Uterus (tissue), 2 donors: Measurements from ENCODE around the gene CHST15.

ENCODE experiments used
- POLR2A ChIP-seq, 2 donors: fragments of 450-650 bp; IDR thresholded peaks; one replicate each; pipeline ENCODE4 v1.6.1; 2016; ENCODE audit warnings: antibody characterized with exemption in 2 of 2, mild to moderate bottlenecking in 1 of 2, moderate library complexity in 1 of 2
- TF ChIP-seq, protein P1 (sequence below), 4 experiments: fragments of 200-600 bp in 2 of 4; fragments of 450-650 bp in 2 of 4; sonication (generic) in 2 of 4; IDR thresholded peaks; one replicate each; pipeline ENCODE4 v1.5.1; 2016 to 2019; ENCODE audit warnings: antibody characterized with exemption in 4 of 4, mild to moderate bottlenecking in 2 of 4, moderate library complexity in 1 of 4

DNA sequence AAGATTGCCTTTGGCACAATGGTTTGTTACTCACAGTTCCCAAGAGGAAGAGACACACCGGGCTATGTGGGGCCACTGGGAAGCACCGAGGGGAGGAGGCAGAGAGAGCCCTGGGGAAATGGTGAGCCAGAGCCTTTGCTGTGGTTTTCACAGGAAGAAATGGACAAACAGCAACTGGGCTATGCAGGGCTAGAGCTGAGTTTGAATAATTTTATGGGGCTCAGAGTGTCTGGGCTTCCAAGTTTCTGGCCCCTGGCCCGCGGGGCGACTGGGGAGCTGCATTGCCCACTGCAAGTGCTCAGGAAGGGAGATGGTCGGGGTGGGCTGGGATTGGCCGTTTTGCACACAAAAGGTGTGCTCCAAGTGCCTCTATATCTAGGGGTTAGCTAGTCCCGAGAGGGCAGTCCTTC lies 92.6 kb downstream of the CHST15 start:
- TF ChIP-seq, protein P1, sequence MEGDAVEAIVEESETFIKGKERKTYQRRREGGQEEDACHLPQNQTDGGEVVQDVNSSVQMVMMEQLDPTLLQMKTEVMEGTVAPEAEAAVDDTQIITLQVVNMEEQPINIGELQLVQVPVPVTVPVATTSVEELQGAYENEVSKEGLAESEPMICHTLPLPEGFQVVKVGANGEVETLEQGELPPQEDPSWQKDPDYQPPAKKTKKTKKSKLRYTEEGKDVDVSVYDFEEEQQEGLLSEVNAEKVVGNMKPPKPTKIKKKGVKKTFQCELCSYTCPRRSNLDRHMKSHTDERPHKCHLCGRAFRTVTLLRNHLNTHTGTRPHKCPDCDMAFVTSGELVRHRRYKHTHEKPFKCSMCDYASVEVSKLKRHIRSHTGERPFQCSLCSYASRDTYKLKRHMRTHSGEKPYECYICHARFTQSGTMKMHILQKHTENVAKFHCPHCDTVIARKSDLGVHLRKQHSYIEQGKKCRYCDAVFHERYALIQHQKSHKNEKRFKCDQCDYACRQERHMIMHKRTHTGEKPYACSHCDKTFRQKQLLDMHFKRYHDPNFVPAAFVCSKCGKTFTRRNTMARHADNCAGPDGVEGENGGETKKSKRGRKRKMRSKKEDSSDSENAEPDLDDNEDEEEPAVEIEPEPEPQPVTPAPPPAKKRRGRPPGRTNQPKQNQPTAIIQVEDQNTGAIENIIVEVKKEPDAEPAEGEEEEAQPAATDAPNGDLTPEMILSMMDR (IDR thresholded peaks at IDR 0.05), result no peak
- TF ChIP-seq POLR2A (IDR thresholded peaks at IDR 0.05), result no peak
